Lower leg skin (tissue), 4 donors: ENCODE results near the gene HES6. TPM values are rescaled to one million over a fixed set of nuclear protein-coding genes. Genes with fewer than 3 reads are reported as not detected.
A peak's percentile ranks its signal among the peaks of the same experiment; 100 is the strongest.

Source experiments
- DNase-seq, 2 donors: peaks; one replicate each; pipeline ENCODE4 v3.0.0-alpha.2; 2019; ENCODE audit warnings: low spot score in 2 of 2
- H3K4me3 ChIP-seq: fragments of 200-600 bp; sonication (generic); 2 replicates; pipeline ENCODE4 v1.5.1; 2017; ENCODE audit warnings: mild to moderate bottlenecking, low read depth; ENCODE audit not compliant: poor library complexity, severe bottlenecking
- CTCF ChIP-seq, 3 donors: fragments of 450-650 bp; IDR thresholded peaks; one replicate each; pipeline ENCODE4 v1.5.1; 2016; ENCODE audit warnings: antibody characterized with exemption in 3 of 3, mild to moderate bottlenecking in 3 of 3, moderate library complexity in 2 of 3
- POLR2A ChIP-seq, 2 donors: fragments of 450-650 bp; IDR thresholded peaks; one replicate each; pipeline ENCODE4 v1.6.1; 2016 to 2017; ENCODE audit warnings: antibody characterized with exemption in 2 of 2, mild to moderate bottlenecking in 1 of 2, moderate library complexity in 1 of 2
- WGBS, 2 donors: methylation state at CpG; one replicate each; pipeline ENCODE4 v1.1.5; 2018; 5-methylcytosine and 5-hydroxymethylcytosine counted together
- intact Hi-C: fragments of 100-400 bp; cut with DNase I; formaldehyde crosslinking; loops from one replicate; pipeline ENCODE4 v1.15.0; 2023; ENCODE audit warnings: low total_unique reads
- total RNA-seq, 4 donors: library from RNA; depleted of rRNA; stranded (reverse); fragments of >200 nt; gene quantifications; one replicate each; pipeline ENCODE4 v1.1.0, GENCODE V29; 2016

HES6 gene
- 1 to 10 TPM; 1.3 to 5.8 (median 3.1) TPM for total RNA-seq

- intact Hi-C loops: loop anchor here (10.0 kb wide), 1 partner anchor 365 kb away; no protein-coding TSS in a partner anchor
- DNase-seq: peak; percentile 80 to 96
- H3K4me3 ChIP-seq: peak within 1 kb of the TSS; percentile 50
- 1% methylated on average over 53 to 78 of the region's 105 CpGs for WGBS, 2 donors
- TF ChIP-seq CTCF (IDR thresholded peaks at IDR 0.05) (no peak), POLR2A (IDR thresholded peaks at IDR 0.05) (no peak)
Measured at GRCh38 chr2:238239863-238240756, at the start of gene HES6. HES6 (minus strand) TSS chr2:238240038; CDS start chr2:238239905, 133 bp downstream.

GRCh38 chr2:238289574-238289973 is 49.7 kb upstream of the HES6 start:
- no peak overlapping the region for H3K4me3 ChIP-seq
- 33 to 35% methylated on average over 13 of the region's 13 CpGs for WGBS, 2 donors
- intact Hi-C loops: no loop called here
- TF ChIP-seq CTCF (IDR thresholded peaks at IDR 0.05): no peak
- no peak for DNase-seq

- TF ChIP-seq CTCF (IDR thresholded peaks at IDR 0.05) (peak in 1 of 3 donors; percentile 59), POLR2A (IDR thresholded peaks at IDR 0.05) (peak in 1 of 2 donors; percentile 44)
- 0% methylated on average over 57 to 71 of the region's 108 CpGs for WGBS, 2 donors
- H3K4me3 ChIP-seq: peak overlapping the region; percentile 62
- DNase-seq: peak; percentile 99 to 100
- intact Hi-C loops: no loop called here
Measured at GRCh38 chr2:238288650-238289573, 49.1 kb upstream of the HES6 start.

GRCh38 chr2:238287737-238288649 is 48.2 kb upstream of the HES6 start, which contains the start of gene PER2:
PER2 (minus strand) TSS chr2:238288610; CDS start chr2:238277936, 10,674 bp downstream.
- DNase-seq: peak; percentile 71 to 92
- no peak for TF ChIP-seq CTCF (IDR thresholded peaks at IDR 0.05)
- TF ChIP-seq POLR2A (IDR thresholded peaks at IDR 0.05): no peak
- H3K4me3 ChIP-seq: peak within 1 kb of the TSS; percentile 62
- intact Hi-C loops: no loop called here
- whole genome bisulfite sequencing, 2 donors: 2 to 3% methylated on average over 30 to 31 of the region's 65 CpGs
